ENCODE measurements around the gene RET.

The RET gene

GRCh38 chr10:43057831-43058340 lies 19.0 kb upstream of the RET start:
- DNase-seq (ENCODE audit: insufficient read length, low spot score) (no peak), FAIRE-seq (no peak)
- TF ChIP-seq CTCF (IDR thresholded peaks at IDR 0.05; ENCODE audit: insufficient read depth, missing control alignments) = no peak

GRCh38 chr10:43058716-43059335 lies 18.0 kb upstream of the RET start:
- FAIRE-seq (no peak), DNase-seq (ENCODE audit: insufficient read length, low spot score) (no peak)
- TF ChIP-seq CTCF (IDR thresholded peaks at IDR 0.05; ENCODE audit: insufficient read depth, missing control alignments) = no peak

- FAIRE-seq (no peak), DNase-seq (ENCODE audit: insufficient read length, low spot score) (no peak)
- no peak for TF ChIP-seq CTCF (IDR thresholded peaks at IDR 0.05; ENCODE audit: insufficient read depth, missing control alignments)
These were observed 17.5 kb upstream of the RET start for GRCh38 chr10:43059336-43059720.

- DNase-seq (ENCODE audit: insufficient read length, low spot score) (no peak), FAIRE-seq (no peak)
- no peak for TF ChIP-seq CTCF (IDR thresholded peaks at IDR 0.05; ENCODE audit: insufficient read depth, missing control alignments)
These were observed 17.0 kb upstream of the RET start for GRCh38 chr10:43059828-43060227.

GRCh38 chr10:43060291-43060690 lies 16.6 kb upstream of the RET start:
- FAIRE-seq (no peak), DNase-seq (ENCODE audit: insufficient read length, low spot score) (no peak)
- no peak for TF ChIP-seq CTCF (IDR thresholded peaks at IDR 0.05; ENCODE audit: insufficient read depth, missing control alignments)

GRCh38 chr10:43061331-43061730 lies 15.5 kb upstream of the RET start:
- DNase-seq (ENCODE audit: insufficient read length, low spot score) (no peak), FAIRE-seq (no peak)
- TF ChIP-seq CTCF (IDR thresholded peaks at IDR 0.05; ENCODE audit: insufficient read depth, missing control alignments) = no peak

GRCh38 chr10:43061760-43062159 lies 15.1 kb upstream of the RET start:
- DNase-seq (ENCODE audit: insufficient read length, low spot score) = no peak
- FAIRE-seq = no peak
- no peak for TF ChIP-seq CTCF (IDR thresholded peaks at IDR 0.05; ENCODE audit: insufficient read depth, missing control alignments)
